HG02852 (cell line): ENCODE results near the gene PYGB.
"Not testable (repeated sequence)": the region's sequence is repeated elsewhere in the genome, so short reads cannot be mapped to it uniquely, and the experiment has no call there.

Source experiments
- ATAC-seq: cut with Tn5 transposase; IDR thresholded peaks from one replicate; pipeline ENCODE4 v1.9.1; 2021; ENCODE audit warnings: mild to moderate bottlenecking, moderate library complexity; ENCODE audit not compliant: unreplicated experiment

Gene PYGB

DNA sequence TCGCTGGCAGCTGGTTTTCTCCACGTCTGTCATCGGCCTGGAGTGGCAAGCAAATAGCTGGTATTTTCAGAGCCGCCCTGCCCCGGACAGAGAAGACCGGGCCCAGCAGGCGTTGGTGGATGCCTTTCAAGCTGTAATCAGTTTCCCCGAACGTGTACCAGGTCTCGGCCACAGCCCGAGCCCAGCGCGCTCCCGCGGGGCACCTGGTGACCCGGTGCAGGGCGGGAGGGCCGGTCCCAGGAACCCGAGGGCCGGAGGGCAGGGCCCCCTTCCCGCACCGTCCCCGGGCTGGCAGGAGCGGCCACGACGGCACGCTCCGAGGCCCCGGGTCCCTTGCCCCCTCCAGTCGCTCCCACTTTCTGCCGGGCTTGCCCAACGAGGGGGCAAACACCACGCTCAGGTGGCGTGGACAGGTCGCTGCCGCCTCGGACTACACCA is 348 bp upstream of the PYGB start:
- peak; percentile 28 for ATAC-seq

- ATAC-seq, result peak; percentile 5
These were observed 894 bp downstream of the PYGB start for GRCh38 chr20:25248786-25249172.

DNA sequence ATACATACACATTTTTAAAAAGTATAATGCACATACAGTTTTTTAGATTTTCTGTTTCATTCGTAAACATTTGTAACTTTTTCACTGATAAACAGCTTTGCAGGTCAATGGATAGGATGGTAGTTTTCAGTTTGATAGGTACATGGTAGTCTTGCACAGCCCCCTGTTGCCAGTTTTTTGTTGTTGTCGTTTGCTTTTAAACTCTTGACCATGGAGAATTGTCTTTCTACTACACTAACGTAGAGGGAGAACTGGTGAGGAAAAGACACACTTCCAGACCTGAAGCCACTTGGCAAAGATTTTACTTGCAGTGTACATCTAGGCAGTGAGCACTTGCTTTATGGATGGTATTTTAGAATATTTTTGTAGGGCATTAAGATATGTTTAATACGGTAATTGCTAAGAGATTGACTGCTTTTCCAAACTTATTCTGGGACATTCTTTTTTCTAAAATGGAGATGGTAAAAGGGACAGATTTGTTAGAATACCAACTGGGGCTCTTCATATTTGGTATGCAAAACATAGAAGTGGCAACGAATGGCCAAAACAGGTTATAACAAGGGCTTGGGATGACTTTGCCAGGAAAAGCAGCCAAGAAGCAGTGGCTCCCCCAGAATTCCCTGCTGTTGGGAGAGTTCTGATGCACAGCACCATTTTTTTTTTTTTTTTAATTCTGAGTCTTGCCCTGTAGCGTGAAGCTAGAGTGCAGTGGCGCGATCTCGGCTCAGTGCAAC is 1.5 kb downstream of the PYGB start:
- ATAC-seq, result no peak

GRCh38 chr20:25250508-25250907 is 2.6 kb downstream of the PYGB start:
- ATAC-seq, result no peak

- no peak for ATAC-seq
These were observed 3.1 kb downstream of the PYGB start for GRCh38 chr20:25251019-25251418.

- ATAC-seq, result no peak
These were observed 3.7 kb downstream of the PYGB start for GRCh38 chr20:25251558-25251957.

- no peak for ATAC-seq
These were observed 4.4 kb downstream of the PYGB start for GRCh38 chr20:25252230-25252651.

DNA sequence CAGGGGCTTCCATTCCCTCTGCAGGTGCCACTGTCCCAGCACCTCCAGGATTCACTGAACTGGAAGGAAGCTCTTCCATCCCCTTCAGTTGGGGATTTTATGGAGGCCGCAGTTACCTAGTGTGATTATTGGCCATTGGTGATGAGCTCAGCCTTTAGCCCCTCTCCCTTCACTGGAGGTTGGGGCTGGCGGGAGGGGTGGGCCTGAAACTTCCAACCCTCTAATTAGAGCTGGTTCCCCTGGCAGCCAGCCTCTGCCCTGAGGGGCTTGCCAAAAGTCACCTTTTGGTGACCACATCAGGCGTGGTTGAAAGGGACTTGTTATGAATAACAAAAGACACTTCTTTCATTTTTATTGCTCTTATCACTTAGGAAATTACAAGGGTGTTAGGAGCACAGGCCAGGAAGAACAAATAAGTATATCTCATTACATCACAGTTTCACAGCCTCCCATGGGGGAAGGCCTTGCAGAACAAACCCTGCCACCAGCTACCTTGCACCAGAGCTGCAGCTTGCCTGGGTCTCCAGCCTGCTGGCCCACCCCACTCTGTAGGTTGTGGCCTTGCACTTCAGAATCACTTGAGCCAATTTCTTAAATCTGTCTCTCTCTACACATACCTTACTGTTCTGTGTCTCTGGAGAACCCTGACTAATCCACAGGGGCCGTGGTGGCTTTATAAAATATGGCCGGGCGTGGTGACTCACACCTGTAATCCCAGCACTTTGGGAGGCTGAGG is 5.0 kb downstream of the PYGB start:
- no peak for ATAC-seq

- no peak for ATAC-seq
These were observed 5.9 kb downstream of the PYGB start for GRCh38 chr20:25253606-25254275.

- ATAC-seq, result no peak
These were observed 6.7 kb downstream of the PYGB start for GRCh38 chr20:25254571-25254970.

DNA sequence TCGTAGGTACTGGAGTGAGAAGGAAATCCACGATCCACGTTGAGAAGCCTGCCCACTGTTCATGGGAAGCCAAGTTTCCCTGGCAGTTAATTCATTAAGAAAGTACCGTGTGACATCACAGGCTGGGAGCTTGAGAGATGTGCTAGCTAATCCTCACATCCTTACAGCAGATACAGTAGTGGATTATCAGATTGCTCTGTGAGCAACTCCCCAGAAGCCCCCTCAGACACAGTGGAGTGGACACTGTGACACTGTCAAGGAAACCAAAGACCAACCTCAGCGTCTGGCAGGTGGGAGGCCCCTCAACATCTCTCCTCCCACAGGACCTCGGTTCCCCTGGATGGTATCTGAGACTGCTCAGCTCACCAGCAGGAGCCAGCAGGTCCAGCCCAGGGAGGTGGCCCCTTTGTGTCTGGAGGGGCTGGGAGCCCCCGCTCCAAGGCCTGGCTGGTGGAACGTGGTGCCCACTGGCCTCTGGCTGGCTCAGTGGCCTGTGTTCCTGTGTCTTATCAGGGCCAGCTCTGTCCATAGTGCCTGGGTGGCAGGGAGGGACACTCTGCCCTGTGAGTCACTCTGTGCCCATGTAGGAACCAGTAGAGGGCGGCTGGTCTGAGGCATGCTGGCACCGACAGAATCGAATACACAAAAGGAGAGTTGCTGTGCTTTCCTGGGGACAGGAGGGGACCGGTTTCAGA is 7.2 kb downstream of the PYGB start:
- no peak for ATAC-seq

- ATAC-seq, result no peak
These were observed 8.5 kb downstream of the PYGB start for GRCh38 chr20:25256226-25256859.

DNA sequence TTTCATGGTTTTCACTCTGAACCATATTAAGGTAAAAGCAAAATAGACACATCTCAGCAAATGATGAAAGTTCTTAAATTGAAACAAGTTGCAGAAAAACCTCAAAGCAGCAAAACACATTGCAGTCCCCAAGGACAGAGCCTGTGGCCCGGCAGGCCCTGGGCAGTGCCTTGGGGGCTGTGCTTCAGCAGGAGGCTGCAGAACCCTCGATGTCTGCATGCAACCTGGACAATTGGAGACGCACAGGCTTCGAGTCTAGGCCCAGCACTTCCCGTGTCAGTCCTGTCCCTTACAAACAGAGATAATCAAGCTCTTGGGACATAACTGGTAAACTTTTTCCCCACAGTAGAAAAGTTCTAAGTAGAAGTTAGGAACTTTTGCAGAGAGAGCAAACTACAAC is 9.2 kb downstream of the PYGB start:
- no peak for ATAC-seq

DNA sequence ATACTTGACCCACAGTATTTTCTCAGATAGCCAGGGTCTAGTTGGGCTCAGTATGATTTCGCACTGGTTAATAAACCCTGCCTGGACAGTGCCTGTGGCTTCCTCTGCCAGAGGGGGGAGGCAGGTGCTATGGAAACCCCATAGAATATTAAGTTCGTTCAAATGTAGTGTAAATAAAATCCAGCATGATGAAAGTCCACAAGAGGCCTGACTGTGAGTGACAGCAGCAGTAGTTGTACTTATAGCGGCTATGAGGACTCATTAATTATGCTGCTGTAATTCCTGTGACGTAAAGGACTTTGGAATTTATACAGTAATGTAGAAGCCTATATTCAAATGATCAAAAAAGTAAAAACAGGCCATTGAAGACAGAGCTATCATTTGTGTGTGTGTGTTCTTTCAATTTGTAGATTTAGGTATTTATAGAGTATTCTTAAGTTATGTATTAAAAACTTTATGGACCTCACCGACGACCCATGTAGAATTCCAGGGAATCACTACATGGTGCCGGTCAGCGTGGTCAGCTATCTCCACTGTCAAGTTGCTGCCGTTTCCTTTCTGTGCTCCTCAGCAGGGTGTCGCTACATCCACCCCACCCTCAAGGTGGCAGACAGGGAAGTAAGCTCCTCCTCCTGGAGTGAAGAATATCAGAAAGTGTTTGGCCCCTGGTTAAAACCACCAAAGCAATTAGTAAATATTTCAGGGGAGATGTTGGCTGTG is 10.0 kb downstream of the PYGB start:
- no peak for ATAC-seq

DNA sequence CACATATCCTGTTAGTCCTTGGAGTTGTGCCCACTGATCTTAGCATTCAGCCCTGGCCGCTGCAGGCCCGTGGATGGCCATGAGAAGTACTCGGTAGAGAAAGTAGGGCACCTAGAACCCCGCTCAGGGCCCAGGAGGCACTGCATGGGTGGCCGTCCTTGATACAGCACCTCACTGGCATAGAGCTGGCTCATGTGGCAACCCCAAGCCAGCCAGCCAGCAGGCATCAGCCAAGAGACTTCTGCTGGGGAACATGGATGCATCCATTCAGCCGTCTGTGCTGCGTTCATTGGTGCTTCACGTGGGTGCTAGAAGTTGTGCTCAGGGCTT is 10.6 kb downstream of the PYGB start:
- no peak for ATAC-seq

GRCh38 chr20:25258828-25259227 is 10.9 kb downstream of the PYGB start:
- ATAC-seq, result no peak

GRCh38 chr20:25259358-25259757 is 11.5 kb downstream of the PYGB start:
- ATAC-seq, result no peak

DNA sequence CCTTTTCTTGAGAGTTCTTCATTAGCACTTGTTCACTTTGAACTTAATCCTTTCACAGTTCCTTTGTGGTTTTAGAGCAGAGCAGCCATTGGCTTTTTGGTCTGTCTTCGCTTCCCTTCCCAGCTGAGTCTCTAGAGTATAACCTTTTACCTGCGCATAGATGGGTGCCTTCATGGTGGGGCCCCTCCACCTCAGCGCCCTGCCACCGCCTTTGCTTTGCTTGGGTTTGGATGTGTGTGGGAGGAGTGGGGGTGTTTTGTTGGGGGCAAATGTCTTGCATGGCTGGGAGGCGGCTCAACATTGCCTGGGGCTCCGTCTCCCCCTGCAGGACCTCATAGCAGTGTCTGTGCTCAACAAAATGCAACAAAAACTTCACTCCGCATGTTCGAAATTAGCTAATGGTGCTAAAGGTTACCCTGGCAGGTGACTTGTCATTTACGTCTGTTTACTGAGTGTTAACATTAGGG is 11.9 kb downstream of the PYGB start:
- no peak for ATAC-seq

- ATAC-seq, result not testable (repeated sequence)
These were observed 13.0 kb downstream of the PYGB start for GRCh38 chr20:25260770-25261437.
